Activated T-helper 2 cell treated with anti-CD3 and anti-CD28 coated beads, Interferon-gamma antibody, Interleukin-2, Interleukin-4, amounts not matched to agents 10 μg/mL and 5 μg/mL and 100 μg/mL, durations not matched to agents 14 hours and 24 hours and 36 hours (primary cell): ENCODE measurements around the gene FMN1. TPM values are rescaled to one million over a fixed set of nuclear protein-coding genes. Genes with fewer than 3 reads are reported as not detected.

Experiments used
- DNase-seq: peaks from one replicate; pipeline ENCODE4 v3.0.0; 2021; ENCODE audit warnings: low spot score
- H3K27ac Mint-ChIP-seq: one replicate; pipeline ENCODE4 v1.8.0; 2021; ENCODE audit warnings: mixed read lengths
- H3K27me3 Mint-ChIP-seq: one replicate; pipeline ENCODE4 v1.8.0; 2021; ENCODE audit warnings: low read depth, mixed read lengths
- H3K36me3 Mint-ChIP-seq: one replicate; pipeline ENCODE4 v1.8.0; 2021; ENCODE audit warnings: low read depth, mixed read lengths
- H3K4me1 Mint-ChIP-seq: one replicate; pipeline ENCODE4 v1.8.0; 2021; ENCODE audit warnings: low read depth, mixed read lengths
- H3K4me3 Mint-ChIP-seq: one replicate; pipeline ENCODE4 v1.8.0; 2021; ENCODE audit warnings: low read depth, mild to moderate bottlenecking, moderate library complexity, mixed read lengths
- H3K9me3 Mint-ChIP-seq: one replicate; pipeline ENCODE4 v1.8.0; 2021; ENCODE audit warnings: mixed read lengths
- intact Hi-C: fragments of 100-400 bp; cut with micrococcal nuclease; formaldehyde crosslinking; loops from one replicate; pipeline ENCODE4 v1.15.1; 2023
- total RNA-seq: library from RNA; stranded (reverse); gene quantifications from 2 replicates; pipeline ENCODE4 v1.2.3, GENCODE V29; 2022

The FMN1 gene
- total RNA-seq, 1 donor from 2014 or later, result 0.02 TPM

- H3K36me3 Mint-ChIP-seq, result no peaks in the 10 kb centered on the region
- intact Hi-C loops, result no loop called here
- peaks cover 39% of the 10 kb centered on the region for H3K27me3 Mint-ChIP-seq
- H3K27ac Mint-ChIP-seq, result no peak overlapping the region
- no peak overlapping the region for H3K4me3 Mint-ChIP-seq
- H3K9me3 Mint-ChIP-seq, result no peaks in the 10 kb centered on the region
- DNase-seq, result no peak
- H3K4me1 Mint-ChIP-seq, result peaks cover 10% of the 10 kb centered on the region
These were observed 48.5 kb downstream of the FMN1 start for GRCh38 chr15:33146051-33146450.

GRCh38 chr15:33145447-33145846, 49.1 kb downstream of the FMN1 start:
- Mint-ChIP-seq H3K9me3 (no peaks in the 10 kb centered on the region), H3K27ac (no peak overlapping the region), H3K36me3 (no peaks in the 10 kb centered on the region), H3K27me3 (peaks cover 36% of the 10 kb centered on the region), H3K4me3 (no peak overlapping the region), H3K4me1 (peaks cover 10% of the 10 kb centered on the region)
- DNase-seq, result no peak
- intact Hi-C loops, result no loop called here

GRCh38 chr15:33142708-33143107, 51.8 kb downstream of the FMN1 start:
- H3K27me3 Mint-ChIP-seq, result peaks cover 35% of the 10 kb centered on the region
- H3K27ac Mint-ChIP-seq, result no peak overlapping the region
- intact Hi-C loops, result no loop called here
- H3K4me3 Mint-ChIP-seq, result no peak overlapping the region
- H3K9me3 Mint-ChIP-seq, result no peaks in the 10 kb centered on the region
- no peak for DNase-seq
- H3K4me1 Mint-ChIP-seq, result no peaks in the 10 kb centered on the region
- no peaks in the 10 kb centered on the region for H3K36me3 Mint-ChIP-seq

GRCh38 chr15:33138000-33138399, 56.5 kb downstream of the FMN1 start:
- H3K27ac Mint-ChIP-seq, result no peak overlapping the region
- no peak for DNase-seq
- H3K9me3 Mint-ChIP-seq, result no peaks in the 10 kb centered on the region
- peaks cover 35% of the 10 kb centered on the region for H3K27me3 Mint-ChIP-seq
- no peaks in the 10 kb centered on the region for H3K4me1 Mint-ChIP-seq
- no peak overlapping the region for H3K4me3 Mint-ChIP-seq
- intact Hi-C loops, result no loop called here
- H3K36me3 Mint-ChIP-seq, result no peaks in the 10 kb centered on the region

GRCh38 chr15:33137101-33137500, 57.4 kb downstream of the FMN1 start:
- no peaks in the 10 kb centered on the region for H3K36me3 Mint-ChIP-seq
- H3K27me3 Mint-ChIP-seq, result peaks cover 35% of the 10 kb centered on the region
- H3K9me3 Mint-ChIP-seq, result no peaks in the 10 kb centered on the region
- H3K27ac Mint-ChIP-seq, result no peak overlapping the region
- H3K4me3 Mint-ChIP-seq, result no peak overlapping the region
- no peak for DNase-seq
- no peaks in the 10 kb centered on the region for H3K4me1 Mint-ChIP-seq
- intact Hi-C loops, result no loop called here

- no peaks in the 10 kb centered on the region for H3K36me3 Mint-ChIP-seq
- no peaks in the 10 kb centered on the region for H3K4me1 Mint-ChIP-seq
- peaks cover 32% of the 10 kb centered on the region for H3K27me3 Mint-ChIP-seq
- no peak overlapping the region for H3K4me3 Mint-ChIP-seq
- H3K9me3 Mint-ChIP-seq, result no peaks in the 10 kb centered on the region
- intact Hi-C loops, result no loop called here
- H3K27ac Mint-ChIP-seq, result no peak overlapping the region
- no peak for DNase-seq
These were observed 58.2 kb downstream of the FMN1 start for GRCh38 chr15:33136353-33136752.

GRCh38 chr15:33135355-33135781, 59.1 kb downstream of the FMN1 start:
- Mint-ChIP-seq H3K4me3 (no peak overlapping the region), H3K36me3 (no peaks in the 10 kb centered on the region), H3K27me3 (peaks cover 26% of the 10 kb centered on the region), H3K27ac (no peak overlapping the region), H3K9me3 (no peaks in the 10 kb centered on the region), H3K4me1 (no peaks in the 10 kb centered on the region)
- intact Hi-C loops, result no loop called here
- DNase-seq, result no peak

- intact Hi-C loops, result loop anchor here (1.0 kb wide), 1 partner anchor 47 kb away; no protein-coding TSS in a partner anchor
- H3K27ac Mint-ChIP-seq, result no peak overlapping the region
- peaks cover 17% of the 10 kb centered on the region for H3K27me3 Mint-ChIP-seq
- no peak overlapping the region for H3K4me3 Mint-ChIP-seq
- no peaks in the 10 kb centered on the region for H3K9me3 Mint-ChIP-seq
- no peaks in the 10 kb centered on the region for H3K36me3 Mint-ChIP-seq
- H3K4me1 Mint-ChIP-seq, result no peaks in the 10 kb centered on the region
- DNase-seq, result no peak
These were observed 61.7 kb downstream of the FMN1 start for GRCh38 chr15:33132722-33133345.

- H3K9me3 Mint-ChIP-seq, result no peaks in the 10 kb centered on the region
- H3K27me3 Mint-ChIP-seq, result peaks cover 19% of the 10 kb centered on the region
- peaks cover 3% of the 10 kb centered on the region for H3K4me1 Mint-ChIP-seq
- H3K4me3 Mint-ChIP-seq, result no peak overlapping the region
- no peak for DNase-seq
- intact Hi-C loops, result loop anchor here (1.0 kb wide), 1 partner anchor 46 kb away; no protein-coding TSS in a partner anchor
- H3K36me3 Mint-ChIP-seq, result no peaks in the 10 kb centered on the region
- no peak overlapping the region for H3K27ac Mint-ChIP-seq
These were observed 62.3 kb downstream of the FMN1 start for GRCh38 chr15:33132233-33132580.

- Mint-ChIP-seq H3K9me3 (no peaks in the 10 kb centered on the region), H3K27ac (no peak overlapping the region), H3K4me3 (no peak overlapping the region)
These were observed 62.8 kb downstream of the FMN1 start for GRCh38 chr15:33131552-33132232.

GRCh38 chr15:33126559-33127290, 67.8 kb downstream of the FMN1 start:
- H3K4me1 Mint-ChIP-seq, result peaks cover 21% of the 10 kb centered on the region
- DNase-seq, result no peak
- no peaks in the 10 kb centered on the region for H3K9me3 Mint-ChIP-seq
- H3K27me3 Mint-ChIP-seq, result peaks cover 7% of the 10 kb centered on the region
- intact Hi-C loops, result loop anchor here (2.0 kb wide), 1 partner anchor 104 kb away; no protein-coding TSS in a partner anchor
- H3K27ac Mint-ChIP-seq, result no peak overlapping the region
- H3K36me3 Mint-ChIP-seq, result no peaks in the 10 kb centered on the region
- no peak overlapping the region for H3K4me3 Mint-ChIP-seq

More at GRCh38 chr15:33131552-33132232, 62.8 kb downstream of the FMN1 start:
- Mint-ChIP-seq H3K27me3 (peaks cover 19% of the 10 kb centered on the region), H3K4me1 (peaks cover 8% of the 10 kb centered on the region), H3K36me3 (no peaks in the 10 kb centered on the region)
- intact Hi-C loops, result loop anchor here (1.0 kb wide), 1 partner anchor 45 kb away; no protein-coding TSS in a partner anchor
- no peak for DNase-seq

GRCh38 chr15:33125894-33126537, 68.5 kb downstream of the FMN1 start:
- H3K9me3 Mint-ChIP-seq, result no peaks in the 10 kb centered on the region
- H3K27ac Mint-ChIP-seq, result no peak overlapping the region
- no peak for DNase-seq
- H3K36me3 Mint-ChIP-seq, result no peaks in the 10 kb centered on the region
- intact Hi-C loops, result loop anchor here (2.0 kb wide), 1 partner anchor 103 kb away; no protein-coding TSS in a partner anchor
- peaks cover 14% of the 10 kb centered on the region for H3K27me3 Mint-ChIP-seq
- H3K4me1 Mint-ChIP-seq, result peaks cover 21% of the 10 kb centered on the region
- H3K4me3 Mint-ChIP-seq, result no peak overlapping the region
